Measurements from ENCODE around the gene EEF1G. TPM values are rescaled to one million over a fixed set of nuclear protein-coding genes. Genes with fewer than 3 reads are reported as not detected.

The EEF1G gene
- total RNA-seq, 4 donors from 2014 or later, result 650 to 1,310 (median 1,178) TPM

GRCh38 chr11:62538470-62539237, 35.0 kb downstream of the EEF1G start:
- no peak for TF ChIP-seq CTCF (IDR thresholded peaks at IDR 0.05; ENCODE audit: low read depth)

- no peak for TF ChIP-seq CTCF (IDR thresholded peaks at IDR 0.05; ENCODE audit: low read depth)
These were observed 37.3 kb downstream of the EEF1G start for GRCh38 chr11:62536301-62536957.

GRCh38 chr11:62535802-62536201, 37.9 kb downstream of the EEF1G start:
- no peak for TF ChIP-seq CTCF (IDR thresholded peaks at IDR 0.05; ENCODE audit: low read depth)

DNA sequence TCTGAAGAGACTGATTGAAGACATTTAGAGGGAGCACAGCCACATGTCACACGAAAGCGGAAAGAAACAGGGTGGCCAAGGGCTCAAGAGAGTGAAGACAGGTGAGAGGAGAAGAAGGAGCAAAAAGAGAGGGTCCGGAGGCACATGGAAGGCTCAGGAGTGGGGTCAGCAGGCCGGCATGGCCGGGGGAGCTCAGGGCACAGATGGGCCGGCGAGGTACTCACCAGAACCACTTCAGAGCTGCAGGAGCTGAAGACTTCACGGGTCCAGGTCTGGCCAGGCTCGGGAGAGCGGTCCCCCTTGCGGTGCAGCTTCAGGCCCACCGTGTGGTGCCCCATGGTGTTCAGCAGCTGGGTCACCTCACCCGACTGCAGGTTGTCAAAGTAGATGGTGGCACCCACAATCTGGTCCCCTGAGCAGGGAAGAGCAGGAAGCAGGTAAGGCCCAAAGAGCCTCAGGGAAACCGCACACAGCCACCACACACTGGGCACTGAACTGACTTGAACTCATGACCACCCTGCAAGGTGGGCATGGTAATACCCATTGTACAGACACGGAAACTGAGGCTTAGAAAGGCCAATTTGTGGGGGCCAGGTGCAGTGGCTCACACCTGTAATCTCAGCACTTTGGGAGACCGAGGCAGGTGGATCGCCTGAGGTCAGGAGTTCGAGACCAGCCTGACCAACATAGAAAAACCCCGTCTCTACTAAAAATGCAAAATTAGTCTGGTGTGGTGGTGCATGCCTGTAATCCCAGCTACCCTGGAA, 38.7 kb downstream of the EEF1G start:
- no peak for TF ChIP-seq CTCF (IDR thresholded peaks at IDR 0.05; ENCODE audit: low read depth)

GRCh38 chr11:62532096-62532495, 41.6 kb downstream of the EEF1G start:
- no peak for TF ChIP-seq CTCF (IDR thresholded peaks at IDR 0.05; ENCODE audit: low read depth)

DNA sequence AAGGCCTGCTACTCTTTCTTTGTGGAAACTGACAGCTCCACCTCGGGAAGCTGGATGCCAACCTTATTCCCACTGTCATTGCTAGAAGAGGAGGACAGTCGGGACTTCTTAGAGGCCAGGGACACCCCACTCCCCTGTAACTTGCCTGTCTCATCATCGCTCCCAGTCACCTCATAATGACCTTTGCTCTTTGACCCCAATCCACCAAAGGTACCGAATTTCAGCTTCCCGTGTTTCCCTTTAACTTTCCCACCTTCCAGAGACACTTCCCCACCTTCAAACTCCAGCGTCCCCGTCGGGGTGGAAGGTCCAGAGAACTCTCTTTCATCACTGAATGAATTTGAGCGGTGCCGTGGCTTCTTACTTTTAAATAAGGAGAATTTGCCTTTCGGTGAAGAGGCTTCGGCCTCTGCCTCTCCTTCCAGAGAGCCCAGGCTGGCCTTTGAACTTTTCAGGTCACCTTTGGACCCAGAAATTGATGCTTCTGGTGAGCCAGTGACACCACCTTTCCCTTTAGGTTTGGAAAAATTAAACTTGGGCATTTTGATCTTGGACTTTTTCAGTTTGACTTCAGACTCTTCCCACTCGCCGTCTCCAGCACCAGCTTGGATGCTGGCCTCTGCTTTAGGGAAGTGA, 56.8 kb downstream of the EEF1G start:
- TF ChIP-seq CTCF (IDR thresholded peaks at IDR 0.05; ENCODE audit: low read depth), result no peak
